HCT116 (cell line): ENCODE data around the gene CHI3L2. TPM values are rescaled to one million over a fixed set of nuclear protein-coding genes. Genes with fewer than 3 reads are reported as not detected.

Experiments
- ATAC-seq: fragments of 200-7000 bp; cut with Tn5 transposase; 2 replicates; pipeline ENCODE4 v1.9.1; 2020; ENCODE audit warnings: mild to moderate bottlenecking, moderate library complexity
- BruUV-seq: library from RNA; stranded (reverse); fragments of 400-500 nt; replicated peaks from 2 replicates; lab custom pipeline; 2021; lab: Mats Ljungman, UMichigan
- CTCF ChIA-PET: fragments of 300-600 bp; sonication (Branson Sonifier 250); formaldehyde crosslinking; loops from one replicate; lab custom pipeline; 2021; ENCODE audit warnings: antibody characterized with exemption; lab: Charles Lee
- POLR2A ChIA-PET: fragments of 300-600, 350-600 bp; sonication (Branson Sonifier 250); formaldehyde crosslinking; loops from one replicate; lab custom pipeline; 2021; ENCODE audit warnings: antibody characterized with exemption; lab: Charles Lee
- RAD21 ChIA-PET, 2 experiments: fragments of 300-600 bp; sonication (Branson Sonifier 250); formaldehyde crosslinking; loops; one replicate each; lab custom pipeline; 2023; ENCODE audit warnings: low total read pairs in 2 of 2; ENCODE audit not compliant: uncharacterized antibody in 2 of 2, unreplicated experiment in 2 of 2, low non-redundant PET in 1 of 2; lab: Charles Lee
- DNase-seq: peaks from one replicate; pipeline ENCODE4 v3.0.0-alpha.2; 2010; ENCODE audit warnings: low read depth, low spot score
- H2AFZ ChIP-seq: fragments of 200-600 bp; shearing (Covaris generic), sonication (generic); 2 replicates; pipeline ENCODE4 v1.6.1; 2017; ENCODE audit warnings: low read depth, mixed run types, mixed read lengths, antibody characterized with exemption, low read length; ENCODE audit not compliant: poor library complexity, severe bottlenecking
- H3K27ac ChIP-seq: 2 replicates; pipeline ENCODE4 v1.5.1; 2012; ENCODE audit warnings: low read depth, low read length
- H3K27me3 ChIP-seq: fragments of 200-600 bp; sonication (generic); 2 replicates; pipeline ENCODE4 v1.6.1; 2016; ENCODE audit warnings: mixed run types, low read length, mixed read lengths; ENCODE audit not compliant: insufficient read depth
- H3K36me3 ChIP-seq, 2 experiments: fragments of 200-500 bp in 1 of 2; fragments of 200-600 bp in 1 of 2; sonication (Bioruptor generic) in 1 of 2; sonication (generic) in 1 of 2; 2 replicates each; pipeline versions ENCODE4 v1.5.1 to v1.6.1; 2014 to 2016; ENCODE audit warnings: low read length in 2 of 2, inconsistent platforms in 1 of 2, mixed read lengths in 1 of 2, mixed run types in 1 of 2; ENCODE audit not compliant: insufficient read depth in 2 of 2, control insufficient read depth in 1 of 2
- H3K4me1 ChIP-seq, 2 experiments: fragments of 200-600 bp in 1 of 2; sonication (generic) in 1 of 2; 2 replicates each; pipeline versions ENCODE4 v1.5.1 to v1.6.1; 2012 to 2017; ENCODE audit warnings: low read length in 2 of 2, inconsistent platforms in 1 of 2, mild to moderate bottlenecking in 1 of 2, mixed read lengths in 1 of 2, mixed run types in 1 of 2, moderate library complexity in 1 of 2; ENCODE audit not compliant: insufficient read depth in 2 of 2, control insufficient read depth in 1 of 2
- H3K4me2 ChIP-seq: fragments of 200-600 bp; sonication (generic); 2 replicates; pipeline ENCODE4 v1.6.1; 2017; ENCODE audit warnings: mixed run types, low read length, mixed read lengths
- H3K4me3 ChIP-seq, 2 experiments: fragments of 200-600 bp in 1 of 2; sonication (generic) in 1 of 2; replicated peaks in 1 of 2; 2 replicates each; pipeline ENCODE4 v1.5.1; 2011 to 2016; ENCODE audit warnings: low read length in 2 of 2, control low read depth in 1 of 2, low read depth in 1 of 2, mild to moderate bottlenecking in 1 of 2, mixed read lengths in 1 of 2, mixed run types in 1 of 2
- H3K79me2 ChIP-seq: fragments of 200-600 bp; sonication (generic); 2 replicates; pipeline ENCODE4 v1.6.1; 2017; ENCODE audit warnings: mild to moderate bottlenecking, mixed run types, low read length, moderate library complexity, mixed read lengths; ENCODE audit not compliant: insufficient read depth
- H3K9ac ChIP-seq: fragments of 200-600 bp; sonication (generic); 2 replicates; pipeline ENCODE4 v1.6.1; 2016; ENCODE audit warnings: low read length, mixed read lengths
- H3K9me2 ChIP-seq: fragments of 200-600 bp; sonication (generic), shearing (Covaris generic); 2 replicates; pipeline ENCODE4 v1.6.1; 2017; ENCODE audit warnings: mixed run types, mild to moderate bottlenecking, moderate library complexity; ENCODE audit not compliant: insufficient read depth
- H3K9me3 ChIP-seq, 2 experiments: fragments of 200-500 bp in 1 of 2; fragments of 200-600 bp in 1 of 2; sonication (Bioruptor generic) in 1 of 2; sonication (generic) in 1 of 2; 2 replicates each; pipeline ENCODE4 v1.6.1; 2014 to 2017; ENCODE audit warnings: low read length in 2 of 2, mixed read lengths in 2 of 2, inconsistent platforms in 1 of 2, low read depth in 1 of 2, mild to moderate bottlenecking in 1 of 2, mixed run types in 1 of 2, moderate library complexity in 1 of 2; ENCODE audit not compliant: control insufficient read depth in 1 of 2, insufficient read depth in 1 of 2
- H4K20me1 ChIP-seq: fragments of 200-600 bp; sonication (generic), shearing (Covaris generic); 2 replicates; pipeline ENCODE4 v1.6.1; 2017; ENCODE audit warnings: mixed run types, mild to moderate bottlenecking, moderate library complexity; ENCODE audit not compliant: insufficient read depth
- SRF ChIP-seq: IDR thresholded peaks from 2 replicates; pipeline ENCODE4 v1.6.1; 2012; ENCODE audit warnings: low read depth
- YY1 ChIP-seq: IDR thresholded peaks from 2 replicates; pipeline ENCODE4 v1.6.1; 2011; ENCODE audit warnings: low read length, low read depth, moderate library complexity, mild to moderate bottlenecking; ENCODE audit not compliant: insufficient replicate concordance; ENCODE audit errors: extremely low read depth
- intact Hi-C: fragments of 100-400 bp; cut with micrococcal nuclease; formaldehyde crosslinking; loops from 2 replicates; pipeline ENCODE4 v1.10.0; 2022
- total RNA-seq: library from RNA; stranded (reverse); gene quantifications from one replicate; pipeline ENCODE4 v1.2.1, GENCODE V29; 2021; ENCODE audit not compliant: unreplicated experiment
- TF ChIP-seq, protein P1 (sequence below): IDR thresholded peaks from 2 replicates; pipeline ENCODE4 v1.6.1; 2011; ENCODE audit warnings: mild to moderate bottlenecking, low read length, moderate library complexity; ENCODE audit not compliant: insufficient replicate concordance; ENCODE audit errors: extremely low read depth
- TF ChIP-seq, protein P2 (sequence below): IDR thresholded peaks from 2 replicates; pipeline ENCODE4 v1.6.1; 2012; ENCODE audit warnings: low read depth

Gene CHI3L2
- total RNA-seq, 1 experiment from 2014 or later, result not detected

GRCh38 chr1:111236806-111237205 lies 9.3 kb downstream of the CHI3L2 start:
- ATAC-seq (no peak), DNase-seq (no peak)
- ChIA-PET RAD21 (no interaction called here), POLR2A (no interaction called here), CTCF (no interaction called here)
- no peak overlapping the region for H3K9ac ChIP-seq
- no peak overlapping the region for H3K4me2 ChIP-seq
- no TSS peak for BruUV-seq
- no peak overlapping the region for H3K27ac ChIP-seq
- H3K4me1 ChIP-seq, result peaks cover 0 to 12% of the 10 kb centered on the region in 2 experiments; a peak in 1 of 4 replicates
- H4K20me1 ChIP-seq, result no peaks in the 10 kb centered on the region
- TF ChIP-seq, protein P1, sequence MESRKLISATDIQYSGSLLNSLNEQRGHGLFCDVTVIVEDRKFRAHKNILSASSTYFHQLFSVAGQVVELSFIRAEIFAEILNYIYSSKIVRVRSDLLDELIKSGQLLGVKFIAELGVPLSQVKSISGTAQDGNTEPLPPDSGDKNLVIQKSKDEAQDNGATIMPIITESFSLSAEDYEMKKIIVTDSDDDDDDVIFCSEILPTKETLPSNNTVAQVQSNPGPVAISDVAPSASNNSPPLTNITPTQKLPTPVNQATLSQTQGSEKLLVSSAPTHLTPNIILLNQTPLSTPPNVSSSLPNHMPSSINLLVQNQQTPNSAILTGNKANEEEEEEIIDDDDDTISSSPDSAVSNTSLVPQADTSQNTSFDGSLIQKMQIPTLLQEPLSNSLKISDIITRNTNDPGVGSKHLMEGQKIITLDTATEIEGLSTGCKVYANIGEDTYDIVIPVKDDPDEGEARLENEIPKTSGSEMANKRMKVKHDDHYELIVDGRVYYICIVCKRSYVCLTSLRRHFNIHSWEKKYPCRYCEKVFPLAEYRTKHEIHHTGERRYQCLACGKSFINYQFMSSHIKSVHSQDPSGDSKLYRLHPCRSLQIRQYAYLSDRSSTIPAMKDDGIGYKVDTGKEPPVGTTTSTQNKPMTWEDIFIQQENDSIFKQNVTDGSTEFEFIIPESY, result no peak
- TF ChIP-seq, protein P2, sequence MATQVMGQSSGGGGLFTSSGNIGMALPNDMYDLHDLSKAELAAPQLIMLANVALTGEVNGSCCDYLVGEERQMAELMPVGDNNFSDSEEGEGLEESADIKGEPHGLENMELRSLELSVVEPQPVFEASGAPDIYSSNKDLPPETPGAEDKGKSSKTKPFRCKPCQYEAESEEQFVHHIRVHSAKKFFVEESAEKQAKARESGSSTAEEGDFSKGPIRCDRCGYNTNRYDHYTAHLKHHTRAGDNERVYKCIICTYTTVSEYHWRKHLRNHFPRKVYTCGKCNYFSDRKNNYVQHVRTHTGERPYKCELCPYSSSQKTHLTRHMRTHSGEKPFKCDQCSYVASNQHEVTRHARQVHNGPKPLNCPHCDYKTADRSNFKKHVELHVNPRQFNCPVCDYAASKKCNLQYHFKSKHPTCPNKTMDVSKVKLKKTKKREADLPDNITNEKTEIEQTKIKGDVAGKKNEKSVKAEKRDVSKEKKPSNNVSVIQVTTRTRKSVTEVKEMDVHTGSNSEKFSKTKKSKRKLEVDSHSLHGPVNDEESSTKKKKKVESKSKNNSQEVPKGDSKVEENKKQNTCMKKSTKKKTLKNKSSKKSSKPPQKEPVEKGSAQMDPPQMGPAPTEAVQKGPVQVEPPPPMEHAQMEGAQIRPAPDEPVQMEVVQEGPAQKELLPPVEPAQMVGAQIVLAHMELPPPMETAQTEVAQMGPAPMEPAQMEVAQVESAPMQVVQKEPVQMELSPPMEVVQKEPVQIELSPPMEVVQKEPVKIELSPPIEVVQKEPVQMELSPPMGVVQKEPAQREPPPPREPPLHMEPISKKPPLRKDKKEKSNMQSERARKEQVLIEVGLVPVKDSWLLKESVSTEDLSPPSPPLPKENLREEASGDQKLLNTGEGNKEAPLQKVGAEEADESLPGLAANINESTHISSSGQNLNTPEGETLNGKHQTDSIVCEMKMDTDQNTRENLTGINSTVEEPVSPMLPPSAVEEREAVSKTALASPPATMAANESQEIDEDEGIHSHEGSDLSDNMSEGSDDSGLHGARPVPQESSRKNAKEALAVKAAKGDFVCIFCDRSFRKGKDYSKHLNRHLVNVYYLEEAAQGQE, result no peak
- TF ChIP-seq YY1, result no peak
- no peak for TF ChIP-seq SRF
- no peaks in the 10 kb centered on the region for H3K79me2 ChIP-seq
- intact Hi-C loops, result no loop called here
- H3K27me3 ChIP-seq, result no peaks in the 10 kb centered on the region
- no peak overlapping the region for H3K4me3 ChIP-seq
- no peak overlapping the region for H2AFZ ChIP-seq
- no peaks in the 10 kb centered on the region for H3K36me3 ChIP-seq
- no peaks in the 10 kb centered on the region for H3K9me3 ChIP-seq
- H3K9me2 ChIP-seq, result no peaks in the 10 kb centered on the region
